SK-N-SH (cell line): Measurements from ENCODE around the gene TBC1D1. TPM values are rescaled to one million over a fixed set of nuclear protein-coding genes. Genes with fewer than 3 reads are reported as not detected.

Source experiments
- CTCF ChIA-PET: fragments of 300-600, 350-600 bp; formaldehyde crosslinking; extraction: SDS; loops from one replicate; lab custom pipeline; 2021; lab: Yijun Ruan, JAX
- POLR2A ChIA-PET: fragments of 350-600 bp; sonication (Branson Sonifier 250); formaldehyde crosslinking; extraction: SDS; loops from one replicate; lab custom pipeline; 2020; ENCODE audit warnings: antibody characterized with exemption, inconsistent platforms; lab: Yijun Ruan, JAX
- DNase-seq: peaks from one replicate; pipeline ENCODE4 v3.0.0; 2012
- H2AFZ ChIP-seq: fragments of 200-600 bp; sonication (generic); 2 replicates; pipeline ENCODE4 v1.8.1; 2016; ENCODE audit warnings: antibody characterized with exemption, mild to moderate bottlenecking, low read depth
- H3F3A ChIP-seq: fragments of 200-600 bp; sonication (generic); replicated peaks from 2 replicates; pipeline ENCODE3; 2016; ENCODE audit warnings: antibody characterized with exemption, mild to moderate bottlenecking; ENCODE audit not compliant: insufficient read depth
- H3K27ac ChIP-seq, 2 experiments: fragments of 200-500 bp in 1 of 2; fragments of 200-600 bp in 1 of 2; sonication (Bioruptor generic) in 1 of 2; sonication (generic), shearing (Covaris generic) in 1 of 2; 2 replicates each; pipeline versions ENCODE4 v1.5.1 to v1.6.1; 2014 to 2016; ENCODE audit warnings: low read depth in 2 of 2, inconsistent platforms in 1 of 2, low read length in 1 of 2, mild to moderate bottlenecking in 1 of 2, mixed read lengths in 1 of 2
- H3K27me3 ChIP-seq: fragments of 200-600 bp; sonication (generic), shearing (Covaris generic); 2 replicates; pipeline ENCODE4 v1.6.1; 2016; ENCODE audit warnings: mixed run types; ENCODE audit not compliant: insufficient read depth
- H3K36me3 ChIP-seq, 2 experiments: fragments of 200-500 bp in 1 of 2; fragments of 200-600 bp in 1 of 2; sonication (Bioruptor generic) in 1 of 2; sonication (generic) in 1 of 2; replicated peaks in 1 of 2; 2 replicates each; pipeline versions ENCODE3 to v1.5.1; 2014 to 2016; ENCODE audit warnings: low read length in 1 of 2, mild to moderate bottlenecking in 1 of 2; ENCODE audit not compliant: insufficient read depth in 2 of 2, control insufficient read depth in 1 of 2
- H3K4me1 ChIP-seq, 2 experiments: fragments of 200-500 bp in 1 of 2; fragments of 200-600 bp in 1 of 2; sonication (Bioruptor generic) in 1 of 2; sonication (generic), shearing (Covaris generic) in 1 of 2; 2 replicates each; pipeline versions ENCODE4 v1.5.1 to v1.6.1; 2014 to 2016; ENCODE audit warnings: low read depth in 1 of 2, low read length in 1 of 2, mixed run types in 1 of 2; ENCODE audit not compliant: insufficient read depth in 2 of 2, control insufficient read depth in 1 of 2
- H3K4me2 ChIP-seq: fragments of 200-600 bp; sonication (generic), shearing (Covaris generic); 2 replicates; pipeline ENCODE4 v1.6.1; 2017; ENCODE audit warnings: mixed run types
- H3K4me3 ChIP-seq, 2 experiments: fragments of 200-500 bp in 1 of 2; fragments of 200-600 bp in 1 of 2; sonication (Bioruptor generic) in 1 of 2; sonication (generic), shearing (Covaris generic) in 1 of 2; 2 replicates each; pipeline versions ENCODE4 v1.5.1 to v1.8.1; 2014 to 2016; ENCODE audit warnings: low read depth in 2 of 2, inconsistent platforms in 1 of 2, low read length in 1 of 2, mild to moderate bottlenecking in 1 of 2, mixed read lengths in 1 of 2, moderate library complexity in 1 of 2
- H3K79me2 ChIP-seq: fragments of 200-600 bp; sonication (generic); 2 replicates; pipeline ENCODE4 v1.8.1; 2017; ENCODE audit warnings: mild to moderate bottlenecking; ENCODE audit not compliant: insufficient read depth
- H3K9ac ChIP-seq: fragments of 200-600 bp; sonication (generic); 2 replicates; pipeline ENCODE4 v1.6.1; 2017; ENCODE audit warnings: mixed run types
- H3K9me2 ChIP-seq: fragments of 200-600 bp; sonication (generic); 2 replicates; pipeline ENCODE4 v1.6.1; 2017; ENCODE audit warnings: mixed run types
- H3K9me3 ChIP-seq: fragments of 200-600 bp; sonication (generic); 2 replicates; pipeline ENCODE4 v1.6.1; 2017; ENCODE audit warnings: mixed run types, mild to moderate bottlenecking, moderate library complexity
- H4K20me1 ChIP-seq: fragments of 200-600 bp; sonication (generic); 2 replicates; pipeline ENCODE4 v1.6.1; 2017; ENCODE audit warnings: mild to moderate bottlenecking, mixed run types; ENCODE audit not compliant: insufficient read depth
- CHD2 ChIP-seq: fragments of 150-350 bp; IDR thresholded peaks from 2 replicates; pipeline ENCODE4 v1.6.1; 2018; ENCODE audit warnings: low read length; ENCODE audit not compliant: partially characterized antibody
- CTCF ChIP-seq: fragments of 200-600 bp; sonication (generic); IDR thresholded peaks from 2 replicates; pipeline ENCODE4 v1.6.1; 2017; ENCODE audit warnings: antibody characterized with exemption, mild to moderate bottlenecking, moderate library complexity
- EP300 ChIP-seq, 2 experiments: IDR thresholded peaks; 2 replicates each; pipeline versions ENCODE4 v1.4.0 to v1.6.1; 2012; ENCODE audit warnings: borderline replicate concordance in 1 of 2, low read depth in 1 of 2, low read length in 1 of 2
- EZH2phosphoT487 ChIP-seq: fragments of 200-600 bp; sonication (generic); IDR thresholded peaks from 2 replicates; pipeline ENCODE4 v1.6.1; 2017; ENCODE audit warnings: low read depth, mixed run types, mild to moderate bottlenecking, antibody characterized with exemption, moderate library complexity, borderline replicate concordance
- FOXJ3 ChIP-seq: sonication (generic); formaldehyde crosslinking; IDR thresholded peaks from 2 replicates; pipeline ENCODE4 v1.5.1; 2020; ENCODE audit warnings: mild to moderate bottlenecking, missing genetic modification reagents
- GABPA ChIP-seq: IDR thresholded peaks from 2 replicates; pipeline ENCODE4 v1.4.0; 2012; ENCODE audit warnings: low read depth, mild to moderate bottlenecking
- GATA2 ChIP-seq: sonication (generic); formaldehyde crosslinking; IDR thresholded peaks from 2 replicates; pipeline ENCODE4 v1.5.0; 2020; ENCODE audit warnings: mild to moderate bottlenecking, missing genetic modification reagents
- MAX ChIP-seq: IDR thresholded peaks from 2 replicates; pipeline ENCODE4 v1.4.0; 2012; ENCODE audit warnings: low read depth
- MXI1 ChIP-seq: IDR thresholded peaks from 2 replicates; pipeline ENCODE4 v1.6.1; 2012; ENCODE audit warnings: mild to moderate bottlenecking, low read depth, low read length, improper control_type of control experiment
- NFIC ChIP-seq: IDR thresholded peaks from 2 replicates; pipeline ENCODE4 v1.4.0; 2012; ENCODE audit warnings: borderline replicate concordance
- PBX3 ChIP-seq: IDR thresholded peaks from 2 replicates; pipeline ENCODE4; 2012
- POLR2AphosphoS5 ChIP-seq: IDR thresholded peaks from 2 replicates; pipeline ENCODE4 v1.6.1; 2012; ENCODE audit warnings: low read depth, low read length
- RAD21 ChIP-seq: IDR thresholded peaks from 2 replicates; pipeline ENCODE4 v1.6.1; 2012; ENCODE audit warnings: mild to moderate bottlenecking, low read length
- RCOR1 ChIP-seq: fragments of 150-350 bp; IDR thresholded peaks from 2 replicates; pipeline ENCODE4 v1.6.1; 2017; ENCODE audit warnings: antibody characterized with exemption, low read length
- REST ChIP-seq: IDR thresholded peaks from 2 replicates; pipeline ENCODE4 v1.6.1; 2012; ENCODE audit warnings: mild to moderate bottlenecking, low read depth, low read length, moderate library complexity
- RFX5 ChIP-seq: IDR thresholded peaks from 2 replicates; pipeline ENCODE4 v1.6.1; 2012; ENCODE audit warnings: mild to moderate bottlenecking, improper control_type of control experiment, low read length
- SIN3A ChIP-seq: IDR thresholded peaks from 2 replicates; pipeline ENCODE4 v1.6.1; 2012; ENCODE audit warnings: low read depth, mild to moderate bottlenecking, low read length, moderate library complexity, borderline replicate concordance
- TCF12 ChIP-seq: IDR thresholded peaks from 2 replicates; pipeline ENCODE4 v1.4.0; 2012
- TEAD4 ChIP-seq: IDR thresholded peaks from 2 replicates; pipeline ENCODE4 v1.4.0; 2012; ENCODE audit warnings: mild to moderate bottlenecking, borderline replicate concordance; ENCODE audit not compliant: insufficient read depth
- USF1 ChIP-seq: IDR thresholded peaks from 2 replicates; pipeline ENCODE4 v1.4.0; 2012; ENCODE audit warnings: low read depth, borderline replicate concordance
- USF2 ChIP-seq: fragments of 150-350 bp; IDR thresholded peaks from 2 replicates; pipeline ENCODE4 v1.6.1; 2017; ENCODE audit warnings: antibody characterized with exemption, low read length, low read depth, borderline replicate concordance
- YY1 ChIP-seq: IDR thresholded peaks from 2 replicates; pipeline ENCODE4 v1.4.0; 2012; ENCODE audit warnings: low read depth, mild to moderate bottlenecking
- WGBS: methylation state at CpG from one replicate; pipeline ENCODE4 v1.1.6; 2017; ENCODE audit warnings: low lambda C conversion rate; 5-methylcytosine and 5-hydroxymethylcytosine counted together
- polyA plus RNA-seq, 3 experiments: library from polyadenylated mRNA; depleted of rRNA; stranded (reverse); fragments of >200 nt; gene quantifications; 2 replicates each; pipeline ENCODE4 v1.2.3, GENCODE V29; 2012

The TBC1D1 gene
- polyA plus RNA-seq, 1 of the 3 experiments (the other 2 are of a cell fraction), result 29.8 TPM

- no peaks in the 10 kb centered on the region for H3K79me2 ChIP-seq
- no peak overlapping the region for H3K4me2 ChIP-seq
- TF ChIP-seq CTCF (no peak), EZH2phosphoT487 (no peak), RAD21 (peak; percentile 13; the same call in 1 of the 2 replicates), FOXJ3 (CRISPR knock-in tag) (peak; percentile 79), YY1 (no peak), CHD2 (peak; percentile 47), RCOR1 (no peak), GABPA (no peak), USF2 (no peak), RFX5 (no peak), EP300 (IDR thresholded peaks at IDR 0.05; ENCODE audit: borderline replicate concordance in 1 of 2, low read depth in 1 of 2, low read length in 1 of 2) (peak in 1 of 2 experiments; percentile 70; a peak in 2 of 4 replicates), USF1 (no peak), REST (no peak), MXI1 (peak; percentile 59; the same call in 1 of the 2 replicates), NFIC (no peak), TEAD4 (no peak), TCF12 (no peak), MAX (no peak), GATA2 (peak; percentile 82), POLR2AphosphoS5 (no peak), PBX3 (no peak), SIN3A (no peak)
- 86% methylated on average over 6 of the region's 7 CpGs for WGBS
- no peaks in the 10 kb centered on the region for H3K27me3 ChIP-seq
- H3K4me1 ChIP-seq, result peaks cover 3 to 15% of the 10 kb centered on the region in 2 experiments; a peak in 3 of 4 replicates
- no peaks in the 10 kb centered on the region for H3K9me3 ChIP-seq
- CTCF ChIA-PET, result interaction anchor here (0.6 to 3.3 kb wide), 7 partner anchors 26 to 589 kb away, joined by 3 to 8 read pairs (median 5); no protein-coding TSS in a partner anchor
- no peak overlapping the region for H3K9ac ChIP-seq
- H3K27ac ChIP-seq, result peak overlapping the region in 1 of 2 experiments; percentile 86; a peak in 2 of 4 replicates
- no peaks in the 10 kb centered on the region for H4K20me1 ChIP-seq
- H2AFZ ChIP-seq, result no peak overlapping the region
- POLR2A ChIA-PET, result no interaction called here
- no peak overlapping the region for H3K4me3 ChIP-seq
- H3F3A ChIP-seq, result peaks cover 8% of the 10 kb centered on the region
- peaks cover 6 to 10% of the 10 kb centered on the region in 2 experiments for H3K36me3 ChIP-seq
- DNase-seq, result peak; percentile 62
- H3K9me2 ChIP-seq, result no peaks in the 10 kb centered on the region
These were observed 203.5 kb downstream of the TBC1D1 start for GRCh38 chr4:38094419-38094818.
